Measurements from ENCODE around the gene SPON2. TPM values are rescaled to one million over a fixed set of nuclear protein-coding genes. Genes with fewer than 3 reads are reported as not detected.

SPON2 gene
- polyA plus RNA-seq, 1 donor (not counting 4 experiments of a cell fraction or from before 2014, with no cell fraction given), result 3.3 TPM

- no peak overlapping the region for H3K9ac ChIP-seq (ENCODE audit: control insufficient read depth, extremely low read depth, insufficient read depth, low read length)
- H3K36me3 ChIP-seq (ENCODE audit: control insufficient read depth in 2 of 2, extremely low read depth in 1 of 2, insufficient read depth in 2 of 2, low read length in 2 of 2), result peaks cover 11 to 14% of the 10 kb centered on the region in 2 experiments
- H4K20me1 ChIP-seq (ENCODE audit: control insufficient read depth, extremely low read depth, insufficient read depth, low read length), result no peaks in the 10 kb centered on the region
- peaks cover 3% of the 10 kb centered on the region for H3K4me1 ChIP-seq (ENCODE audit: control insufficient read depth, extremely low read depth, insufficient read depth, low read length)
- H3K9me1 ChIP-seq (ENCODE audit: control insufficient read depth, extremely low read depth, insufficient read depth, low read length), result no peaks in the 10 kb centered on the region
- DNase-seq (ENCODE audit: low read depth, low spot score) (no peak), FAIRE-seq (no peak)
- H3K4me3 ChIP-seq (ENCODE audit: control insufficient read depth in 2 of 3, extremely low read depth in 1 of 3, insufficient read depth in 2 of 3, low read depth in 1 of 3, low read length in 3 of 3), result no peak overlapping the region
- no peaks in the 10 kb centered on the region for H3K79me2 ChIP-seq (ENCODE audit: control insufficient read depth, insufficient read depth, low read length)
- H3K9me3 ChIP-seq (ENCODE audit: control insufficient read depth, low read depth, low read length), result no peaks in the 10 kb centered on the region
- no peak overlapping the region for H3K27ac ChIP-seq (ENCODE audit: control insufficient read depth, insufficient read depth, low read length)
- no peaks in the 10 kb centered on the region for H3K27me3 ChIP-seq (ENCODE audit: control insufficient read depth, extremely low read depth, insufficient read depth, low read length)
- no peak overlapping the region for H2AFZ ChIP-seq (ENCODE audit: control insufficient read depth, low read length)
- H3K4me2 ChIP-seq (ENCODE audit: control insufficient read depth, extremely low read depth, insufficient read depth, low read depth, low read length), result no peak overlapping the region
- dilution Hi-C loops (cut with MboI; ENCODE audit: extremely low pct_ligation_motif_present, low sequenced_read_pairs), result no loop called here
- no peak for TF ChIP-seq CTCF (optimal IDR thresholded peaks at IDR 0.05 in 1 of 3, IDR thresholded peaks at IDR 0.05 in 1 of 3, conservative IDR thresholded peaks at IDR 0.05 in 1 of 3; ENCODE audit: extremely low read depth in 1 of 3, insufficient read depth in 2 of 3, low read length in 3 of 3)
- no peak for TF ChIP-seq EZH2 (IDR thresholded peaks at IDR 0.05; ENCODE audit: low read length)
These were observed 36.0 kb upstream of the SPON2 start for GRCh38 chr4:1208266-1208961.

GRCh38 chr4:1207603-1208265, 35.4 kb upstream of the SPON2 start:
- no peaks in the 10 kb centered on the region for H4K20me1 ChIP-seq (ENCODE audit: control insufficient read depth, extremely low read depth, insufficient read depth, low read length)
- peaks cover 3% of the 10 kb centered on the region for H3K4me1 ChIP-seq (ENCODE audit: control insufficient read depth, extremely low read depth, insufficient read depth, low read length)
- no peak overlapping the region for H3K9ac ChIP-seq (ENCODE audit: control insufficient read depth, extremely low read depth, insufficient read depth, low read length)
- no peak overlapping the region for H3K27ac ChIP-seq (ENCODE audit: control insufficient read depth, insufficient read depth, low read length)
- peaks cover 10 to 11% of the 10 kb centered on the region in 2 experiments for H3K36me3 ChIP-seq (ENCODE audit: control insufficient read depth in 2 of 2, extremely low read depth in 1 of 2, insufficient read depth in 2 of 2, low read length in 2 of 2)
- H3K4me2 ChIP-seq (ENCODE audit: control insufficient read depth, extremely low read depth, insufficient read depth, low read depth, low read length), result no peak overlapping the region
- no peak for TF ChIP-seq EZH2 (IDR thresholded peaks at IDR 0.05; ENCODE audit: low read length)
- TF ChIP-seq CTCF (optimal IDR thresholded peaks at IDR 0.05 in 1 of 3, IDR thresholded peaks at IDR 0.05 in 1 of 3, conservative IDR thresholded peaks at IDR 0.05 in 1 of 3; ENCODE audit: extremely low read depth in 1 of 3, insufficient read depth in 2 of 3, low read length in 3 of 3), result no peak
- DNase-seq (ENCODE audit: low read depth, low spot score), result no peak
- no peak overlapping the region for H3K4me3 ChIP-seq (ENCODE audit: control insufficient read depth in 2 of 3, extremely low read depth in 1 of 3, insufficient read depth in 2 of 3, low read depth in 1 of 3, low read length in 3 of 3)
- H3K9me1 ChIP-seq (ENCODE audit: control insufficient read depth, extremely low read depth, insufficient read depth, low read length), result no peaks in the 10 kb centered on the region
- H2AFZ ChIP-seq (ENCODE audit: control insufficient read depth, low read length), result no peak overlapping the region
- H3K9me3 ChIP-seq (ENCODE audit: control insufficient read depth, low read depth, low read length), result no peaks in the 10 kb centered on the region
- dilution Hi-C loops (cut with MboI; ENCODE audit: extremely low pct_ligation_motif_present, low sequenced_read_pairs), result no loop called here
- no peaks in the 10 kb centered on the region for H3K27me3 ChIP-seq (ENCODE audit: control insufficient read depth, extremely low read depth, insufficient read depth, low read length)
- H3K79me2 ChIP-seq (ENCODE audit: control insufficient read depth, insufficient read depth, low read length), result no peaks in the 10 kb centered on the region
- FAIRE-seq, result no peak

All from keratinocyte (primary cell).